GM19193 (cell line): ENCODE results near the gene AFF1.

Experiments
- POLR2A ChIP-seq: IDR thresholded peaks from 4 replicates; pipeline ENCODE4 v1.6.1; 2011; ENCODE audit not compliant: insufficient read depth, insufficient read length; ENCODE audit errors: extremely low read depth

AFF1 gene

GRCh38 chr4:87025023-87025613 lies 90.3 kb downstream of the AFF1 start:
- no peak for TF ChIP-seq POLR2A

DNA sequence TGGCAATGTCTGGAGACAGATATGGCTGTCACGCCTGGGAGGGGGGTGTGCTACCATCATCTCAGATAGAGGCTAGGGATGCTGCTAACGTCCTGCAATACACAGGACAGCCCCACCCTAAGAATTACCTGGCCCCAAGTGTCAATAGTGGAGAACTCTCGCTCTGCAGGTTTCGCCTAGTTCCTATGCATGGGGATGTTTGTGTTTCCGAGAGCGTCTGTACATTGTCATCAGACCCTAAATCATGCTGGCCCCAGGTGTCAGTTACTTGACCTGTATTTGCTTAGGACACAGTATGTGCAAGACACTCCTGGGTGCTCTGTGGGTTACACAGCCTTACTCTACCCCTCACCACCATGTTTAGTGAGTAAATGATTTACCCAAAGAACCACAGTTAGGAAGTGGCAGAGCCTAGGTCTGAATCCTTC lies 90.8 kb downstream of the AFF1 start:
- TF ChIP-seq POLR2A: no peak

DNA sequence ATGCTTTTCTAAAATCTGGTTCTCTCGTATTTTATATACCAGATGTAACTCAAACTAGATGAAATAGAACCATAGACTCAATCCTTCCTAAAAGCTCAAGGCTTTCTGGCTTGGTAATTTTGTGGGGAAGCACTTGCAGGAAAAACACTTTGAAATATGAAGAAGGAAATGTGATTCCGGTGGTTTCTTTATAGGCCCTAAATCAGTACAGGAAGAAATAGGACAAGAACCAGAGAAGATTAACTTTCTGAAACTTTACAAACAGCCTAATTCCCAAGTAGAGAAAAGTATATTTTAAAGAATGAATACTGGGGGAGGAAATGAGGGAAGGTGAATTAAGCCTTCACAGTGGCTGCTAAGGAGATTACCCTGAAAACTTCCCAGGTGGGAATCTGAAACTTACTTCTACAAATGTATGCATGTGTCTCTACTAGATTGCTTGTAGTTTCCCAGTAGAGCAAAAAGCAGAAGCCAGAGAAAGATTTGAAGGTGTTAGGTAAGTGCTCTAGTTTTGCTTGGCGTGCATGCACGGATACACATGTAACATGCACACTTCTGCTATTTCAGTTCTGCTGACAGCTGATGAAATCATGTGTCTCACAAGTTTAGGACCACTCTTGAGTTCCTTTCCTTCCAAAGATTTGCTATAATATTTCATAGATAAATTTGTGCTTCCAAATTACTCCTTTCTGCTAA lies 92.1 kb downstream of the AFF1 start:
- TF ChIP-seq POLR2A: no peak

- no peak for TF ChIP-seq POLR2A
Observed at GRCh38 chr4:87029356-87029755, 94.5 kb downstream of the AFF1 start.

- no peak for TF ChIP-seq POLR2A
Observed at GRCh38 chr4:87030124-87030523, 95.3 kb downstream of the AFF1 start.

DNA sequence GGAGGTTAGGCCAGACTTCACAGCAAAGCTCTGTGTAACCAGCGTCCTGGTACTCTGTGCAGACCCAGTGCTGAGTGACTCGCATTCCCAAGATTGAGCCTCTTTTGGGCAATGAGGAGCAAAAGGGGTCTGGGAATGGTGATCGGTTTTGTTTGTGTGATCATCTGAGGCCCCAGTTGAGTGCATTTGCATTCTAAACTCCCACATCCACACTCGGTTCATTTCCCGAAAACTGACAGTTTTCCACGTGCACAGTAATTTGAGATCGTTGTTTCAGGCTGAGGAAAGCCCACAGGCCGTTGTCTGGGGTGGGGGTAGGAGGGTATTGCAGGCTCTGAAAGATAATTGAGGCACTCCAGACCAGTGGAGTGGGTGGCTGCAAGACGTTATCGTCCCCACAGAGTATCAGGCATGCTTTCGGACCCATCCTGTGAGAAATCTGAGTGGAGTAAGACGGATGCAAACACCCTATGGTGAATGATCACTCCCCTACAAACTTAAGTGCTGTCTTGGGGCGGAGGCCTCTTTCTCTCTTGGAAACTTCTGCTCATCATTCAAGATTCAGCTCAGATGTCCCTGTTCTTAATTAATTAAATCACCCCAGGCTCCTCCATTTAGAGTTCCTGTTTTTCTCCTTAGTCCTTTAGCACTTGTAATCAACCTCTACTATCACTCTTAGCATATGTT lies 96.1 kb downstream of the AFF1 start:
- TF ChIP-seq POLR2A: peak; percentile 24

DNA sequence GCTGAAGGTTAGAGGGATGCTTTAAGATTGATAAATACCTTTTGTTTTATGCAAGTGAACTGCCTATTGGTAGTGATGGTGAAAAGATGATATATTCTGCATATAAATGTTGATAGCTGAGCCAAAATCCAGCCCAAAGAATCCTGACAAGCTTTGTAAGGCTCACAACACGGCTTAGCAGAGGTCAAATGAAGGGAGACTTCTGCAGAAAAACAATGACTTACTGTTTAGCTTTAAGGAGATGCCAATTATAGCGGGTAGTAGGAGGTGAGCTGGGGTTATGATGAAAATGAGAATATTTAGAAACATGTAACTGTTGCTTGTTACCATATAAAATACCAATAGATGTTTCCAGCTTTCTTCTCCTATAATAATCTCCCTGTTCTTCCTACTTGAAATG lies 97.1 kb downstream of the AFF1 start:
- TF ChIP-seq POLR2A: no peak

DNA sequence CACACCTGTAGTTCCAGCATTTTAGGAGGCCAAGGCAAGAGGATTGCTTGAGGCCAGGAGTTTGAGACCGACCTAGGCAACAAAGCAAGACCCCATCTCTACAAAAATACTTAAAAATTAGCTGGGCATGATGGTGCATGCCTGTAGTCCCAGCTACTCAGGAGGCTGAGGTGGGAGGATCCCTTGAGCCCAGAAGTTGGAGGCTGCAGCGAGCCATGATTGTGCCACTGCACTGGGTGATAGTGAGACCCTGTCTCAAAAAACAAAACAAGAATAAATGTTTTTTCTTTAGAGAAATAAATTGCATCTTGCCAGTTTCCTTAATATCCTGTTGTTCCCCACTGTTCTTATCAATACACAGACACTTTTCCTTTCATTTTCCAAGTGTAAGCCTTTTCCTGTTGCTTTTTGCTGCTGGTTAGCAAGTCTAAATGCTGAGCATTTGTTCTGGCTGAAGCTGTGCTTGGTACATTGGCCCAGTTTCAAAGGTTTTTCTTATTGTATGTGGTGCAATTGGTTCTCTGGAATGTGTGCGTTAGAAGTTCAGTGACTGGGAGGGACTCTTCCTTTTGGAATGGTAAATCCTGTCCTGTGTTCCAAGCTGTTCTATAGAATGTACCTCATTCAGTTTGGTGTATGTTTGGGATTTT lies 98.2 kb downstream of the AFF1 start:
- TF ChIP-seq POLR2A: no peak

GRCh38 chr4:87033902-87034301 lies 99.1 kb downstream of the AFF1 start:
- TF ChIP-seq POLR2A: no peak

GRCh38 chr4:87034527-87034926 lies 99.7 kb downstream of the AFF1 start:
- no peak for TF ChIP-seq POLR2A

GRCh38 chr4:87035881-87036509 lies 101.2 kb downstream of the AFF1 start:
- TF ChIP-seq POLR2A: no peak

- no peak for TF ChIP-seq POLR2A
Observed at GRCh38 chr4:87036713-87037112, 101.9 kb downstream of the AFF1 start.

GRCh38 chr4:87037671-87038334 lies 103.0 kb downstream of the AFF1 start:
- no peak for TF ChIP-seq POLR2A

DNA sequence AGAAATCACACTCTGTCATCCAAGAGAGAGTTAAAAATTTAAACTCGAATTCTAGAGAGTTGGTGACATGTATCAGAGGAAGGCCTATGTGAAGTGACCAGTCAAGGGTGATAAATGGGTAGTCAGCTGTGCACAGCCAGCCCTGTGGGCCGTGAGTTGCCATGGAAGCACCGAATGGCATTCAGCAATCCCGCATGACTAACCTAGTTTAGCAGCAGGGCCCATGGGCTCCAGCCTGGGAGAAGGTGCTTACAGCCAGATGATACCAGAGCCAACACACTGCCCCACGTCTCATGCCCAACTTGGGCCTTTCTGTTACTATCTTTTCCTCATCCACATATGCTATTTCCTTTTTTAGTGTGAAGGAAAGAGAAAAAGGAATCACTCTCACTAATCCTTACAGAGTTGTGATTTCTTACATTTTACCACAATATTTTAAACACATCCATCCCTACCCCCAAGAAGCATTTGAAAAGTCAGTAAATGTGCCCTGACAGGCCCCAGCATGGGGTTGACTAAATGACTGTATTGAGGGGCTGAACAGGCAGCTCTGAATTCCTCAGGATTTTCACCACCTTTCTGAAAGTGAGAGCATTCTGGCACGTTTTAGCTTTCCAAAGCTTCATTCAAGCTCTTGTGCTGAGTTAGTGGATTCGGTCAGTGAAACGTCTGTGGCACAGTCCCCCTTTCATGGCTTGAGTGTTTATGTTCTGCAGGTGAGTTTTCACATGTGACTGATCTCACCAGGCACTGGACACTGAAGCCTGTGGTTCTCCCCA lies 104.2 kb downstream of the AFF1 start:
- no peak for TF ChIP-seq POLR2A

DNA sequence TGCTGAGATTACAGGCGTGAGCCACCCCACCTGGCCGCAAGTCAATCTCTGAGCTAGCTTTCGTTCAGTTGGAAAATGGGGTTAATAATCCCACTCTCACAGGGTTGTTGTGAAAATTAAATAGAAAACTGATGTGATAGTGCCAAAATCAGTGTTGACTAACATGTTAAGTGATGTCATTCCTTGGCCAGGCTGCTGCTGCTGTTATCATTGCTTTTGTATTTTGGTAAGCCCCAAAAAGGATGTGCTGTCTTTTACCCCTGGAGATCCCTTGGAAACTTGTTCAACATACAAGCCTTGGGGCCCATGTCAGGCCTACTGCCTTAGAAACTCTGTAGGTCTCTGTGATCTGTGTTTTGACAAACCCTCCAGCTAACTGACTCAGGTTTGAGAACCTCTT lies 106.3 kb downstream of the AFF1 start:
- no peak for TF ChIP-seq POLR2A

- TF ChIP-seq POLR2A: no peak
Observed at GRCh38 chr4:87042221-87042620, 107.4 kb downstream of the AFF1 start.
